IMR-90 (cell line): ENCODE measurements around the gene CAPN5.

Source experiments
- MXI1 ChIP-seq: IDR thresholded peaks from 2 replicates; pipeline ENCODE4 v1.6.1; 2012; ENCODE audit warnings: low read depth, mild to moderate bottlenecking, low read length, moderate library complexity, borderline replicate concordance
- POLR2A ChIP-seq: IDR thresholded peaks from 2 replicates; pipeline ENCODE4 v1.6.1; 2012; ENCODE audit warnings: mild to moderate bottlenecking, low read depth, low read length
- RCOR1 ChIP-seq: IDR thresholded peaks from 2 replicates; pipeline ENCODE4 v1.6.1; 2012; ENCODE audit warnings: mild to moderate bottlenecking, low read length, improper control_type of control experiment; ENCODE audit not compliant: insufficient replicate concordance
- RFX5 ChIP-seq: IDR thresholded peaks from 2 replicates; pipeline ENCODE4 v1.8.0; 2012; ENCODE audit warnings: low read depth, mild to moderate bottlenecking, low read length, moderate library complexity
- TF ChIP-seq, protein P1 (sequence below): conservative IDR thresholded peaks from 2 replicates; pipeline ENCODE4 v1.5.1; 2012; ENCODE audit warnings: mild to moderate bottlenecking, low read depth, low read length, improper control_type of control experiment
- TF ChIP-seq, protein P2 (sequence below): fragments of 150-350 bp; IDR thresholded peaks from 2 replicates; pipeline ENCODE4 v1.6.1; 2017; ENCODE audit warnings: mild to moderate bottlenecking, antibody characterized with exemption, low read length, low read depth

DNA sequence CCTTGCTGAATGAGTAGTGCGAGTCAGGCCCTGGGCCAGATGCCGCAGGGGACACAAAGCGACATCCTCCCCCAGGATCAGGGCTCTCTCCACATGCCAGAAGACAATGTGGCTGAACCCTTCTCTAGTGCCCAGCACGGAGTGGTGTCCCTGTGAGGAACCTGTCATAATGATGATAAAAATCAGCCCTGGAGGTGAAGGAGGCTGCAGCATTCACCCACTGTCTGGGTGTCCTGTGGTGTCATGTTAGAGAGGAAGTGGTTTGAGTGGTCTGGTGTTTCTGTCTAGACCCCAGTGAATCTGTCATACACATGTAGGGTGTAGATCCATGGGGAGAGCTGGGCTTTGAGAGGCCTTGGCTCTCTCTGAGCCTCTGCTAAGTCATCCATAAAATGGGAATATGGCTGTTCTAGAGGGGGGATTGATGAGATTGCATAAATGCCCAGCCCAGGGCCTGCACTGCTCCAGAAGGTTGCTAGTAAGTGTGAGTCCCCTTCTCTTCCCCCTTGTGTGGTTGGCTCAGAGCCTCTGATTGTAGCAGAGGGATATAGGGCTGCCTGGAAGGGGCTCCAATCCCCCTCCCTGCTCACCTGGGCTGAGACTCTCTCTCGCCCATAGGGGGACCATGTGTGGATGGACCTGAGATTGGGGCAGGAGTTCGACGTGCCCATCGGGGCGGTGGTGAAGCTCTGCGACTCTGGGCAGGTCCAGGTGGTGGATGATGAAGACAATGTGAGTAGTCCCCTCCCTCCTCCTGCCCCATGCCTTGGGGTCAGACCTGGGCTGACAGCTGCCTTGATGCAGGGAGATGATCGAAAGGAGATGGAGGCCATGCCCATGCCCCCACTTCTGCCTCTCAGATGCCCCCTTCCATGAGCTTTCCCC, 75.6 kb downstream of the CAPN5 start:
- TF ChIP-seq, protein P1, sequence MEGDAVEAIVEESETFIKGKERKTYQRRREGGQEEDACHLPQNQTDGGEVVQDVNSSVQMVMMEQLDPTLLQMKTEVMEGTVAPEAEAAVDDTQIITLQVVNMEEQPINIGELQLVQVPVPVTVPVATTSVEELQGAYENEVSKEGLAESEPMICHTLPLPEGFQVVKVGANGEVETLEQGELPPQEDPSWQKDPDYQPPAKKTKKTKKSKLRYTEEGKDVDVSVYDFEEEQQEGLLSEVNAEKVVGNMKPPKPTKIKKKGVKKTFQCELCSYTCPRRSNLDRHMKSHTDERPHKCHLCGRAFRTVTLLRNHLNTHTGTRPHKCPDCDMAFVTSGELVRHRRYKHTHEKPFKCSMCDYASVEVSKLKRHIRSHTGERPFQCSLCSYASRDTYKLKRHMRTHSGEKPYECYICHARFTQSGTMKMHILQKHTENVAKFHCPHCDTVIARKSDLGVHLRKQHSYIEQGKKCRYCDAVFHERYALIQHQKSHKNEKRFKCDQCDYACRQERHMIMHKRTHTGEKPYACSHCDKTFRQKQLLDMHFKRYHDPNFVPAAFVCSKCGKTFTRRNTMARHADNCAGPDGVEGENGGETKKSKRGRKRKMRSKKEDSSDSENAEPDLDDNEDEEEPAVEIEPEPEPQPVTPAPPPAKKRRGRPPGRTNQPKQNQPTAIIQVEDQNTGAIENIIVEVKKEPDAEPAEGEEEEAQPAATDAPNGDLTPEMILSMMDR: no peak
- TF ChIP-seq RFX5: no peak
- no peak for TF ChIP-seq POLR2A
- TF ChIP-seq, protein P2, sequence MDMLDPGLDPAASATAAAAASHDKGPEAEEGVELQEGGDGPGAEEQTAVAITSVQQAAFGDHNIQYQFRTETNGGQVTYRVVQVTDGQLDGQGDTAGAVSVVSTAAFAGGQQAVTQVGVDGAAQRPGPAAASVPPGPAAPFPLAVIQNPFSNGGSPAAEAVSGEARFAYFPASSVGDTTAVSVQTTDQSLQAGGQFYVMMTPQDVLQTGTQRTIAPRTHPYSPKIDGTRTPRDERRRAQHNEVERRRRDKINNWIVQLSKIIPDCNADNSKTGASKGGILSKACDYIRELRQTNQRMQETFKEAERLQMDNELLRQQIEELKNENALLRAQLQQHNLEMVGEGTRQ: no peak
- no peak for TF ChIP-seq MXI1
- TF ChIP-seq RCOR1: no peak
